ENCODE measurements around the gene NKAPD1.

- TF ChIP-seq YY1 (IDR thresholded peaks at IDR 0.05; ENCODE audit: insufficient read depth, insufficient read length) (no peak), ZNF274 (IDR thresholded peaks at IDR 0.05; ENCODE audit: low read depth, low read length) (no peak)
These were observed 8.6 kb downstream of the NKAPD1 start for GRCh38 chr11:112082729-112083128.

Measured in NT2/D1 (cell line).